ENCODE measurements around the gene PEAK1. TPM values are rescaled to one million over a fixed set of nuclear protein-coding genes. Genes with fewer than 3 reads are reported as not detected.

Gene PEAK1
- total and polyA plus RNA-seq, 10 of the 15 experiments (the other 5 are each of a cell fraction or from before 2014, with no cell fraction given) = 0.62 to 24.2 (median 11.2) TPM

DNA sequence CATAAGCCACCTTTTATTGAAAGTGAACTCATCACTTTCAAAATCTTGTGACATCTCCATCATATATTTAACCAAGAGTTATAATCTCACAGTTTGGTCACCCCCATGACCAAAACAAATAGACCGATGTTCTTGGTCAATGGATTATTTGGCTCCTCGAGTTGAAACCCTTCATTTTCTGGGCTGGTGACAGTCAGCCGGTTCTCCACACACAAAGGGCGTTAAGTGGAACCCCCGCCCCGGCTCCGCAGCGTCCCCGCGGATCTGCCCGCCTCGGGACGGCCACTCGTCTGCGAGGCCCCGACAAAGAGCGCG lies 349.8 kb downstream of the PEAK1 start:
- ChIA-PET SMC1A (ENCODE audit: uncharacterized antibody, unreplicated experiment) (interaction anchor here (0.8 kb wide), 1 partner anchor 135 kb away, joined by 3 read pairs; no protein-coding TSS in a partner anchor), POLR2A (no interaction called here), RAD21 (ENCODE audit: unreplicated experiment) (no interaction called here), CTCF (interaction anchor here (1.3 to 1.5 kb wide), 2 partner anchors 50 to 473 kb away, joined by 3 to 6 read pairs; no protein-coding TSS in a partner anchor)
- H3K9ac ChIP-seq (ENCODE audit: control insufficient read depth, insufficient read depth, low read length) = peak overlapping the region; percentile 85
- no peaks in the 10 kb centered on the region for H3K36me3 ChIP-seq (ENCODE audit: control insufficient read depth in 2 of 2, insufficient read depth in 2 of 2, low read length in 1 of 2)
- intact Hi-C loops (cut with micrococcal nuclease; ENCODE audit: unreplicated experiment) = no loop called here
- peaks cover 25% of the 10 kb centered on the region for H3K4me1 ChIP-seq (ENCODE audit: control insufficient read depth, insufficient read depth, low read length)
- no peak for DNase-seq (ENCODE audit: low read depth, low spot score)
- peaks cover 34% of the 10 kb centered on the region for H3K79me2 ChIP-seq (ENCODE audit: control insufficient read depth, insufficient read depth, low read length)
- H3K4me3 ChIP-seq = peak overlapping the region; percentile 83
- in situ Hi-C loops (cut with MboI) = no loop called here
- peak overlapping the region; percentile 93 for H3K4me2 ChIP-seq (ENCODE audit: control insufficient read depth, insufficient read depth)
- FAIRE-seq = no peak
- ATAC-seq = no peak
- H2AFZ ChIP-seq (ENCODE audit: control insufficient read depth, low read depth, low read length) = peak overlapping the region; percentile 97
- peak overlapping the region; percentile 72 for H3K27ac ChIP-seq (ENCODE audit: control insufficient read depth, insufficient read depth)
- no peaks in the 10 kb centered on the region for H4K20me1 ChIP-seq (ENCODE audit: control insufficient read depth, insufficient read depth)
- H3K9me3 ChIP-seq (replicated peaks; ENCODE audit: control insufficient read depth, insufficient read depth, low read length) = no peaks in the 10 kb centered on the region
- no peaks in the 10 kb centered on the region; a peak in 1 of 4 replicates for H3K27me3 ChIP-seq (replicated peaks in 1 of 2; ENCODE audit: control insufficient read depth in 2 of 2, insufficient read depth in 2 of 2, low read length in 1 of 2)
- BruUV-seq (replicated peaks) = no TSS peak
- under 1% methylated on average over 18 of the region's 18 CpGs for WGBS (ENCODE audit: insufficient coverage, insufficient replicate concordance, low lambda C conversion rate, missing lambda C conversion rate)
- no peak for TF ChIP-seq GABPA (IDR thresholded peaks at IDR 0.05; ENCODE audit: low read depth)
- no peak for TF ChIP-seq ATF7 (IDR thresholded peaks at IDR 0.05; ENCODE audit: low read depth)
- no peak for TF ChIP-seq EGR1 (IDR thresholded peaks at IDR 0.05; ENCODE audit: borderline replicate concordance in 1 of 2, low read depth in 2 of 2, low read length in 2 of 2)
- TF ChIP-seq, protein P1, sequence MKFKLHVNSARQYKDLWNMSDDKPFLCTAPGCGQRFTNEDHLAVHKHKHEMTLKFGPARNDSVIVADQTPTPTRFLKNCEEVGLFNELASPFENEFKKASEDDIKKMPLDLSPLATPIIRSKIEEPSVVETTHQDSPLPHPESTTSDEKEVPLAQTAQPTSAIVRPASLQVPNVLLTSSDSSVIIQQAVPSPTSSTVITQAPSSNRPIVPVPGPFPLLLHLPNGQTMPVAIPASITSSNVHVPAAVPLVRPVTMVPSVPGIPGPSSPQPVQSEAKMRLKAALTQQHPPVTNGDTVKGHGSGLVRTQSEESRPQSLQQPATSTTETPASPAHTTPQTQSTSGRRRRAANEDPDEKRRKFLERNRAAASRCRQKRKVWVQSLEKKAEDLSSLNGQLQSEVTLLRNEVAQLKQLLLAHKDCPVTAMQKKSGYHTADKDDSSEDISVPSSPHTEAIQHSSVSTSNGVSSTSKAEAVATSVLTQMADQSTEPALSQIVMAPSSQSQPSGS (IDR thresholded peaks at IDR 0.05; ENCODE audit: low read length) = no peak
- TF ChIP-seq, protein P2, sequence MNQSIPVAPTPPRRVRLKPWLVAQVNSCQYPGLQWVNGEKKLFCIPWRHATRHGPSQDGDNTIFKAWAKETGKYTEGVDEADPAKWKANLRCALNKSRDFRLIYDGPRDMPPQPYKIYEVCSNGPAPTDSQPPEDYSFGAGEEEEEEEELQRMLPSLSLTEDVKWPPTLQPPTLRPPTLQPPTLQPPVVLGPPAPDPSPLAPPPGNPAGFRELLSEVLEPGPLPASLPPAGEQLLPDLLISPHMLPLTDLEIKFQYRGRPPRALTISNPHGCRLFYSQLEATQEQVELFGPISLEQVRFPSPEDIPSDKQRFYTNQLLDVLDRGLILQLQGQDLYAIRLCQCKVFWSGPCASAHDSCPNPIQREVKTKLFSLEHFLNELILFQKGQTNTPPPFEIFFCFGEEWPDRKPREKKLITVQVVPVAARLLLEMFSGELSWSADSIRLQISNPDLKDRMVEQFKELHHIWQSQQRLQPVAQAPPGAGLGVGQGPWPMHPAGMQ (IDR thresholded peaks at IDR 0.05; ENCODE audit: borderline replicate concordance) = no peak
- no peak for TF ChIP-seq TBL1XR1 (IDR thresholded peaks at IDR 0.05; ENCODE audit: low read depth, low read length)
- TF ChIP-seq, protein P3, sequence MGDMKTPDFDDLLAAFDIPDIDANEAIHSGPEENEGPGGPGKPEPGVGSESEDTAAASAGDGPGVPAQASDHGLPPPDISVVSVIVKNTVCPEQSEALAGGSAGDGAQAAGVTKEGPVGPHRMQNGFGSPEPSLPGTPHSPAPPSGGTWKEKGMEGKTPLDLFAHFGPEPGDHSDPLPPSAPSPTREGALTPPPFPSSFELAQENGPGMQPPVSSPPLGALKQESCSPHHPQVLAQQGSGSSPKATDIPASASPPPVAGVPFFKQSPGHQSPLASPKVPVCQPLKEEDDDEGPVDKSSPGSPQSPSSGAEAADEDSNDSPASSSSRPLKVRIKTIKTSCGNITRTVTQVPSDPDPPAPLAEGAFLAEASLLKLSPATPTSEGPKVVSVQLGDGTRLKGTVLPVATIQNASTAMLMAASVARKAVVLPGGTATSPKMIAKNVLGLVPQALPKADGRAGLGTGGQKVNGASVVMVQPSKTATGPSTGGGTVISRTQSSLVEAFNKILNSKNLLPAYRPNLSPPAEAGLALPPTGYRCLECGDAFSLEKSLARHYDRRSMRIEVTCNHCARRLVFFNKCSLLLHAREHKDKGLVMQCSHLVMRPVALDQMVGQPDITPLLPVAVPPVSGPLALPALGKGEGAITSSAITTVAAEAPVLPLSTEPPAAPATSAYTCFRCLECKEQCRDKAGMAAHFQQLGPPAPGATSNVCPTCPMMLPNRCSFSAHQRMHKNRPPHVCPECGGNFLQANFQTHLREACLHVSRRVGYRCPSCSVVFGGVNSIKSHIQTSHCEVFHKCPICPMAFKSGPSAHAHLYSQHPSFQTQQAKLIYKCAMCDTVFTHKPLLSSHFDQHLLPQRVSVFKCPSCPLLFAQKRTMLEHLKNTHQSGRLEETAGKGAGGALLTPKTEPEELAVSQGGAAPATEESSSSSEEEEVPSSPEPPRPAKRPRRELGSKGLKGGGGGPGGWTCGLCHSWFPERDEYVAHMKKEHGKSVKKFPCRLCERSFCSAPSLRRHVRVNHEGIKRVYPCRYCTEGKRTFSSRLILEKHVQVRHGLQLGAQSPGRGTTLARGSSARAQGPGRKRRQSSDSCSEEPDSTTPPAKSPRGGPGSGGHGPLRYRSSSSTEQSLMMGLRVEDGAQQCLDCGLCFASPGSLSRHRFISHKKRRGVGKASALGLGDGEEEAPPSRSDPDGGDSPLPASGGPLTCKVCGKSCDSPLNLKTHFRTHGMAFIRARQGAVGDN (IDR thresholded peaks at IDR 0.05) = no peak
- no peak for TF ChIP-seq BACH1 (IDR thresholded peaks at IDR 0.05; ENCODE audit: borderline replicate concordance)
- TF ChIP-seq FOXK2 (IDR thresholded peaks at IDR 0.05) = no peak
- no peak for TF ChIP-seq RCOR1 (conservative IDR thresholded peaks at IDR 0.05; ENCODE audit: low read depth, low read length)
- TF ChIP-seq E4F1 (IDR thresholded peaks at IDR 0.05; ENCODE audit: borderline replicate concordance, partially characterized antibody) = no peak
- no peak for TF ChIP-seq NFIC (IDR thresholded peaks at IDR 0.05; ENCODE audit: low read depth, low read length)
- no peak for TF ChIP-seq CBX5 (IDR thresholded peaks at IDR 0.05; ENCODE audit: low read depth)
- no peak for TF ChIP-seq RFX5 (IDR thresholded peaks at IDR 0.05; ENCODE audit: low read depth, low read length)

Measured in GM12878 (cell line).